ENCODE measurements around the gene RAPH1. TPM values are rescaled to one million over a fixed set of nuclear protein-coding genes. Genes with fewer than 3 reads are reported as not detected.

Gene RAPH1
- total and polyA plus RNA-seq, 9 of the 15 experiments (the other 6 are each of a cell fraction or from before 2014, with no cell fraction given): 0.07 to 0.71 (median 0.27) TPM

- H3K9ac ChIP-seq (ENCODE audit: insufficient read depth in 1 of 2, low read depth in 2 of 2, low read length in 2 of 2): no peak overlapping the region
- no peak overlapping the region for H3K4me2 ChIP-seq (ENCODE audit: insufficient read depth, low read length)
- no peaks in the 10 kb centered on the region for H3K79me2 ChIP-seq (ENCODE audit: control insufficient read depth, insufficient read depth, low read length)
- H3K9me1 ChIP-seq (ENCODE audit: control insufficient read depth, insufficient read depth, low read length): no peaks in the 10 kb centered on the region
- no peak overlapping the region for H2AFZ ChIP-seq (ENCODE audit: low read depth, low read length)
- no peaks in the 10 kb centered on the region for H3K27me3 ChIP-seq (ENCODE audit: control insufficient read depth in 2 of 2, insufficient read depth in 2 of 2, low read length in 2 of 2)
- TF ChIP-seq ILF3 (IDR thresholded peaks at IDR 0.05; ENCODE audit: borderline replicate concordance) (no peak), PBX2 (CRISPR knock-in tag; IDR thresholded peaks at IDR 0.05; ENCODE audit: low read depth) (no peak), PBX2 (tag; conservative IDR thresholded peaks at IDR 0.05; ENCODE audit: low read depth) (peak; percentile 18; the same call in 1 of the 2 replicates), POU5F1 (IDR thresholded peaks at IDR 0.05; ENCODE audit: borderline replicate concordance, low read depth, low read length, partially characterized antibody) (no peak)
- no peaks in the 10 kb centered on the region for H3K9me3 ChIP-seq (replicated peaks; ENCODE audit: control insufficient read depth, insufficient read depth, low read depth, low read length)
- no TSS peak for BruUV-seq (replicated peaks)
- WGBS (ENCODE audit: insufficient coverage, low coverage, missing lambda C conversion rate): 51% methylated on average over 2 of the region's 2 CpGs
- ATAC-seq: no peak
- in situ Hi-C loops (cut with MboI): no loop called here
- H3K4me1 ChIP-seq (replicated peaks in 1 of 2; ENCODE audit: control insufficient read depth in 2 of 2, insufficient read depth in 2 of 2, low read length in 2 of 2): no peaks in the 10 kb centered on the region
- H3K4me3 ChIP-seq: no peak overlapping the region
- no peak for FAIRE-seq
- no peak for DNase-seq (ENCODE audit: extremely low read depth in 1 of 4, low spot score in 3 of 4)
- H4K20me1 ChIP-seq (replicated peaks; ENCODE audit: control insufficient read depth, insufficient read depth, low read length): no peaks in the 10 kb centered on the region
- H3K27ac ChIP-seq (ENCODE audit: extremely low read depth, low read depth, low read length): no peak overlapping the region
- ChIA-PET CTCF (ENCODE audit: low intra/inter-chr PET ratio) (no interaction called here), POLR2A (no interaction called here)
- intact Hi-C loops (cut with micrococcal nuclease): no loop called here
- 0 out of 3 replicates have a peak, but pooled peaks cover 5% of the 10 kb centered on the region for H3K36me3 ChIP-seq (ENCODE audit: control insufficient read depth, insufficient read depth, low read length)
Measured at GRCh38 chr2:203427061-203427460, 108.0 kb downstream of the RAPH1 start.

Data from K562 (cell line).